Bronchial epithelial cell (primary cell): ENCODE results near the gene CBX5. TPM values are rescaled to one million over a fixed set of nuclear protein-coding genes. Genes with fewer than 3 reads are reported as not detected.
"Not testable (repeated sequence)": the region's sequence is repeated elsewhere in the genome, so short reads cannot be mapped to it uniquely, and the experiment has no call there.

Experiments
- DNase-seq: peaks from one replicate; pipeline ENCODE4 v3.0.0-alpha.2; 2010; ENCODE audit warnings: low read depth
- FAIRE-seq: peaks from 2 replicates; lab custom pipeline; 2011; peaks lifted over from hg19 to GRCh38; lab: Jason Lieb, UNC
- H3K27me3 ChIP-seq: 2 replicates; pipeline ENCODE4 v1.5.1; 2011; ENCODE audit warnings: low read length; ENCODE audit not compliant: control insufficient read depth, insufficient read depth
- H3K36me3 ChIP-seq: 2 replicates; pipeline ENCODE4 v1.5.1; 2011; ENCODE audit warnings: low read length; ENCODE audit not compliant: control insufficient read depth, insufficient read depth
- H3K4me3 ChIP-seq: 2 replicates; pipeline ENCODE4 v1.5.1; 2011; ENCODE audit warnings: mild to moderate bottlenecking, low read depth, low read length, control low read depth
- total RNA-seq: library from RNA; depleted of rRNA; stranded (reverse); fragments of >200 nt; gene quantifications from 2 replicates; pipeline ENCODE4 v1.2.1, GENCODE V29; 2014
- TF ChIP-seq, protein P1 (sequence below): IDR thresholded peaks from 2 replicates; pipeline ENCODE4 v1.5.1; 2011; ENCODE audit warnings: mild to moderate bottlenecking, moderate library complexity, low read length, control low read depth, inconsistent platforms; ENCODE audit not compliant: insufficient read depth, severe bottlenecking

CBX5 gene
- total RNA-seq, 1 donor from 2014 or later: 13.2 TPM

DNA sequence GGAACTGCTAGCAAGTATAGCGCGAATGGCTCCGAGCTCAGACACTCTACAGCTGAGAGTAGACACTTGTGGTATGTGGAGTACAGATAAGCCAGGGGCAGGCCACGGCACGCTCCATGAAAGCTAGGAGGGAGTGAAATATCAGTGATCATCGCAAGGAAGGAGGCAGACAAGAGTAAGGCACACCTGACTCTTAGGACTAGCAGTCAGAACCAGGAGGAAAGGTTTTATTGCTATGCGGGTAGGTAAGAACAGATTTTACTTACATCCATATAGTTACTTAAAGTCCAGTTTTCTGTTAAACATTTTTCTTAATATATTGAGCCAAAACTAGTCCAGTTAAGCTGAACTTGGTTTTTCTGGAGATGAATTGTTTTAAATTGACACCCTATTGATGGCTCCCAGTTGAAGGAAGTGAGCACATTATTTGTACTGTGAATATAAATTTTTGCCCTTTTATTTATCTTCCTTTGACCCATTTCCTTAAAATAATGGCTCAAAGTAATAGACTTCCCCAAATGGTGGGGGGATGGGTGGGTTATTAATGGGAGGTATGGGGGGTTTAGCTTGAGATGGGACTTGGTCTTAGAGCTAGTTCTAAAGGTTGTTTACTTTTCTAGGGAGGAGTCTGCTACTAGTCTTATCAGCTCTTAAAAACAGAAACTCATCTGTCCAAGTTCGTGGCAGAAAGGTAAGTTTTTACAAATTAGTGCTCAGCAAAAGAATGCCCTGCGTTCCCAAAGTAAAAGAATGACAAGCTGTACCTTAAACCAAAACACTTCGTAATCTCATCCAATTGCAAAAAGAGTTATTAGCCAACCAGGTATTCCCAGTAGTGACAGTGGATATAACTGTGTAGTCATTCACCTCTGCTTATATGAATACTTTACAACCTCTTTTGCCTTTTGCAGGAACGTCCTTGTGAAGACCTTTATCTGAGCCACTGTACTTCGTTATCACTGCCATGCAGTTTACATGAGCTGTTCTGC is 6.4 kb upstream of the CBX5 start:
- TF ChIP-seq, protein P1, sequence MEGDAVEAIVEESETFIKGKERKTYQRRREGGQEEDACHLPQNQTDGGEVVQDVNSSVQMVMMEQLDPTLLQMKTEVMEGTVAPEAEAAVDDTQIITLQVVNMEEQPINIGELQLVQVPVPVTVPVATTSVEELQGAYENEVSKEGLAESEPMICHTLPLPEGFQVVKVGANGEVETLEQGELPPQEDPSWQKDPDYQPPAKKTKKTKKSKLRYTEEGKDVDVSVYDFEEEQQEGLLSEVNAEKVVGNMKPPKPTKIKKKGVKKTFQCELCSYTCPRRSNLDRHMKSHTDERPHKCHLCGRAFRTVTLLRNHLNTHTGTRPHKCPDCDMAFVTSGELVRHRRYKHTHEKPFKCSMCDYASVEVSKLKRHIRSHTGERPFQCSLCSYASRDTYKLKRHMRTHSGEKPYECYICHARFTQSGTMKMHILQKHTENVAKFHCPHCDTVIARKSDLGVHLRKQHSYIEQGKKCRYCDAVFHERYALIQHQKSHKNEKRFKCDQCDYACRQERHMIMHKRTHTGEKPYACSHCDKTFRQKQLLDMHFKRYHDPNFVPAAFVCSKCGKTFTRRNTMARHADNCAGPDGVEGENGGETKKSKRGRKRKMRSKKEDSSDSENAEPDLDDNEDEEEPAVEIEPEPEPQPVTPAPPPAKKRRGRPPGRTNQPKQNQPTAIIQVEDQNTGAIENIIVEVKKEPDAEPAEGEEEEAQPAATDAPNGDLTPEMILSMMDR: no peak
- no peak overlapping the region for H3K4me3 ChIP-seq
- H3K36me3 ChIP-seq: peaks cover 12% of the 10 kb centered on the region
- H3K27me3 ChIP-seq: no peaks in the 10 kb centered on the region
- peak; percentile 73 for DNase-seq
- no peak for FAIRE-seq

DNA sequence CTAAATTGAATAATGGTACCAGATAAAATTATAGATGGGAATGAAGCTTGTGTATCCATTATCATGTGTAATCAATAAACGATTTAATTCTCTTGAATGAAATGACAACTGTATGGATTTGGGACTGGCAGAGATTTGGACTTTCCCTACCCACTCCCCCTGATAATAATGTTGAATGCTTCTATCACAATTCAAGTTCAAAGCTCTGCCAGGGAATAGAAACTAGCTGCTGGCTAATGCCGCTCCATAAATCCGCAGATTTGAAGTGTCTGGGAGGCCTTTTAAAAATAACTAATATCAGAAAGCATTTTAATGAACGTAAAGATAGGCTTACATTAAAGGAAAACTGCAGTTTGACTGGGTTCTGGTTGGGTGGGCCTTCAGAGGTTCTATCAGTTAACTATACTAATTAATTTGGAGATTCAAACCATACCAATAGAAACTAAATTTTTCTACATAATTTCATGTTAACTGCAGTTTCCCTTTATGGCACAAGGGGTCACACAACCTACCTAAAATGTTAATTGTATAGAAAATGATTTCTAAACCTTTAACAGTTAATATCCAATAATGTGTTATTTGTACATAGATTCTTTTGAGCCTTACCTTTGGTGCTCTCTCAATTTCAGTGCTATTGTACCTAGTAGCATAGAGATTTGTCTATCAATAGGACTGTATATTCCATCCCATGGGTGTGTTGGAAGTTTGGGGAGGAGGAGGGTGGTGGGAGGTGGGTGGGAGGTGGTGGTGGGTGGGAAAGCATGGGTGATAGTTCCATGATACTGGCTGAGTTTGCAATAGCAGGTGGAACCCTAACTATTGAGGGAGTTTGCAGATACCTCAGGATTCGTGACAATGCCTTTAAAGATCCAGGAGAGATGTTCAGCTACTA is 5.5 kb upstream of the CBX5 start:
- TF ChIP-seq, protein P1: peak; percentile 7
- H3K27me3 ChIP-seq: no peaks in the 10 kb centered on the region
- no peak for DNase-seq
- FAIRE-seq: no peak
- H3K36me3 ChIP-seq: peaks cover 14% of the 10 kb centered on the region
- no peak overlapping the region for H3K4me3 ChIP-seq

DNA sequence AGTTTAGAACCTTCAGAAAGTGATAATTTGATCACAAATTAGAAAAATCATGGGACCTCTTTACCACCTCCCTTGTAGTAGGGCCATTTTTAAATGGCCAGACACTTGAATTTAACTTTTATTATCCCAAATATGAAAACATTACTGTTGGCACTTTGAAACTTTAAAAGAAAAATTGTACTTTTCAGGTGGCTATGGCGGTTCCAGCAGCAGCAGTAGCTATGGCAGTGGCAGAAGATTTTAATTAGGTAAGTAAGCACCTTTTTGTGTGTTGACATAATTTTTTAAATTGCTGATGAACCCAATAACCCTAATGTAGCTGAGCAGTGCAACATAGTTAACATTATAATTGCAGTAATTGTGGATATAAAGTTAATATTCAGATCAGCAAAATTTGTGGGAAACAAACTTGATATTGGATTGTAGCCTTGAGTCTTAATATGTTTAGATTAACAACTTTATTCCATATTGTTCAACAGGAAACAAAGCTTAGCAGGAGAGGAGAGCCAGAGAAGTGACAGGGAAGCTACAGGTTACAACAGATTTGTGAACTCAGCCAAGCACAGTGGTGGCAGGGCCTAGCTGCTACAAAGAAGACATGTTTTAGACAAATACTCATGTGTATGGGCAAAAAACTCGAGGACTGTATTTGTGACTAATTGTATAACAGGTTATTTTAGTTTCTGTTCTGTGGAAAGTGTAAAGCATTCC is 4.3 kb upstream of the CBX5 start:
- peak overlapping the region; percentile 7 for H3K4me3 ChIP-seq
- not testable (repeated sequence) for H3K27me3 ChIP-seq, FAIRE-seq, DNase-seq
- H3K36me3 ChIP-seq: peaks cover 14% of the 10 kb centered on the region

DNA sequence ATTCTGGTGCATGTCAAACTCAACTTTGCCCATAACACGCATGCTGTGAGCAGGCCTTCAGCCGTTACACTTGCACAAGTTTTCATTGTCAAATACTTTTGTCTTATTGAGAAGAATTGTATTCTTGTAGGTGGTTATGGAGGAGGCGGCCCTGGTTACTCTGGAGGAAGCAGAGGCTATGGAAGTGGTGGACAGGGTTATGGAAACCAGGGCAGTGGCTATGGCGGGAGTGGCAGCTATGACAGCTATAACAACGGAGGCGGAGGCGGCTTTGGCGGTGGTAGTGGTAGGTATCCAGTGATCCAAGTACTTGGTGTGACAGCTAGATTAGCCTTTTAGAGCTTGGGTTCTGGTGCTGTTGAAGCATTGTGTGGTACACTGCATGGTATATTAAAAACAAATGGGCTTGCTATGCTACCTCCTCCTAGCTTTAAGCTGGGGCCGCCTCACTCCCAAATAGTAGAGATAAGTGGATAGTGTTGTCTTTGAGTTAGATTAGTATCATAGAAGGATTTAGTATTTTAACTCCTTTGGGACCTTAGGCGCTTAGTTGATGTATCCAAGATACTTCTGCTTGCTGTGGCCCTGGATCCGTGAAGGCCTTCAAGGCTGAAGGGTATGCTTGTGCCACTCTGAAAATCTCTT is 3.1 kb upstream of the CBX5 start:
- Histone ChIP-seq H3K36me3 (peaks cover 14% of the 10 kb centered on the region), H3K4me3 (peak overlapping the region; percentile 68), H3K27me3 (no peaks in the 10 kb centered on the region)
- DNase-seq: no peak
- no peak for FAIRE-seq
- TF ChIP-seq, protein P1: no peak

DNA sequence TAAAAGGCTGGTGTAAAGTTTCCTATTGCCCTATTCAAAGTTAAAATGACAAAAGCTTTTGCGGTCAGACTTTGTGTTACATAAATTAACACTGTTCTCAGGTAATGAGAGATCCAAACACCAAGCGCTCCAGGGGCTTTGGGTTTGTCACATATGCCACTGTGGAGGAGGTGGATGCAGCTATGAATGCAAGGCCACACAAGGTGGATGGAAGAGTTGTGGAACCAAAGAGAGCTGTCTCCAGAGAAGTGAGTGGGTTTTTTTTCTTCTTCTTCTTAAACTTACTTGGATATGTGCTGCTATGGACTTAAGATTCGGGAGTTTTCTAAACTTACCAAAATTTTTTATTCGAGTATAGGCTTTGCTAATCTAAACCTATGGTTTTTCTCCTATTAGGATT is 1.8 kb upstream of the CBX5 start:
- not testable (repeated sequence) for H3K27me3 ChIP-seq, DNase-seq, H3K36me3 ChIP-seq, FAIRE-seq
- peak overlapping the region; percentile 68 for H3K4me3 ChIP-seq

DNA sequence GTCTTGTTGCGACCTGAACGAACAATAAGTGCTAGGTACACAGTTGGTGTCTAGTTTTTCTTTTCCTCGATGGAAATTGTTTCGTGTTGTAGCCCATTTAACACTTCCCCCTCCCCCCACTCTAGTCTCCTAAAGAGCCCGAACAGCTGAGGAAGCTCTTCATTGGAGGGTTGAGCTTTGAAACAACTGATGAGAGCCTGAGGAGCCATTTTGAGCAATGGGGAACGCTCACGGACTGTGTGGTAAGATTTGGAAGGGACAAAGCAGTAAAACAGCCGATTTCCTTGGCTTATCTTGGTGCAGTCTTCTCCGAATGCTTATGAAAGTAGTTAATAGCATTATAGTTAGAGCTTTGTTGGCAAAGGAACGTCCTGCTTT is 1.3 kb upstream of the CBX5 start:
- not testable (repeated sequence) for FAIRE-seq, H3K36me3 ChIP-seq, H3K27me3 ChIP-seq, DNase-seq
- H3K4me3 ChIP-seq: peak overlapping the region; percentile 68
